Stimulated activated CD4-positive, alpha-beta T cell treated with anti-CD3 and anti-CD28 coated beads, Interleukin-2, amount 100 ng/mL, for 4 hours (primary cell): ENCODE data around the gene GTF2IRD2.
A peak's percentile ranks its signal among the peaks of the same experiment; 100 is the strongest.
"Not testable (repeated sequence)": the region's sequence is repeated elsewhere in the genome, so short reads cannot be mapped to it uniquely, and the experiment has no call there.

Experiments used
- DNase-seq: peaks from one replicate; pipeline ENCODE4 v3.0.0-alpha.2; 2020; ENCODE audit warnings: low read depth

GTF2IRD2 gene

GRCh38 chr7:74788369-74789150 is 62.8 kb downstream of the GTF2IRD2 start:
- peak; percentile 93 for DNase-seq

- DNase-seq: not testable (repeated sequence)
These were observed 67.8 kb downstream of the GTF2IRD2 start for GRCh38 chr7:74783595-74783994.

DNA sequence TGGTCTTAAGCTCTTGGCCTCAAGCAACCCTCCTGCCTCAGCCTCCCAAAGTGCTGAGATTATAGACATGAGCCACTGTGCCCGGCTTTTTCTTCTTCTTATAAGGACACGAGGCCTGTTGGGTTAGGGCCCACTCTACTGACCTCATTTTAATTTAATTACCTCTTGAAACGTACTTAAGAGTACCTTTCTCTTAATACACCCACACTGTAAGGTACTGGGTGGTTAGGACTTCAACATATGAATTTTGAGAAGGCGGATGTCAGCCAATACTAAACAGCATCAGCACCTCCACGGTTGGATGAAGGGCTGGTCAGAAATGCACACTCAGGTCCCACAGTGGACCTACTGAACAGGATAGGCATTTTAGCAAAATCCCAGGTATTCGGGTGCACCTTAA is 69.7 kb downstream of the GTF2IRD2 start:
- DNase-seq: not testable (repeated sequence)

GRCh38 chr7:74779053-74779452 is 72.4 kb downstream of the GTF2IRD2 start:
- not testable (repeated sequence) for DNase-seq

DNA sequence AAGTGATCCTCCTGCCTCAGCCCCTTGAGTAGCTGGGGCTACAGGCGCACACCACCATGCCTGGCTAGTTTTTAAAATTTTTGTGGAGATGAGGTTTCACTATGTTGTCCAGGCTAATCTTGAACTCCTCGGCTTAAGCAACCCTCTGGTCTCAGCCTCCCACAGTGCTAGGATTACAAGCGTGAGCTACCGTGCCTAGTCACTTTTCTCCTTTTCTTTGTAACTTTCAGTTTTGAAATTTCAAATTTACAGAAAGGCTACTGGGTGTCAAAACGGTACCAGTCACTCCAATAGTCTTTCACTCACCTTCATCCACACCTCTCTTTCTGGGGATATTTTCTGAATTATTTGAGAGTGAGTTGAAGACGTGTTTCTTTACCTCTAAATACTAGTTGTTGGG is 76.3 kb downstream of the GTF2IRD2 start:
- not testable (repeated sequence) for DNase-seq

DNA sequence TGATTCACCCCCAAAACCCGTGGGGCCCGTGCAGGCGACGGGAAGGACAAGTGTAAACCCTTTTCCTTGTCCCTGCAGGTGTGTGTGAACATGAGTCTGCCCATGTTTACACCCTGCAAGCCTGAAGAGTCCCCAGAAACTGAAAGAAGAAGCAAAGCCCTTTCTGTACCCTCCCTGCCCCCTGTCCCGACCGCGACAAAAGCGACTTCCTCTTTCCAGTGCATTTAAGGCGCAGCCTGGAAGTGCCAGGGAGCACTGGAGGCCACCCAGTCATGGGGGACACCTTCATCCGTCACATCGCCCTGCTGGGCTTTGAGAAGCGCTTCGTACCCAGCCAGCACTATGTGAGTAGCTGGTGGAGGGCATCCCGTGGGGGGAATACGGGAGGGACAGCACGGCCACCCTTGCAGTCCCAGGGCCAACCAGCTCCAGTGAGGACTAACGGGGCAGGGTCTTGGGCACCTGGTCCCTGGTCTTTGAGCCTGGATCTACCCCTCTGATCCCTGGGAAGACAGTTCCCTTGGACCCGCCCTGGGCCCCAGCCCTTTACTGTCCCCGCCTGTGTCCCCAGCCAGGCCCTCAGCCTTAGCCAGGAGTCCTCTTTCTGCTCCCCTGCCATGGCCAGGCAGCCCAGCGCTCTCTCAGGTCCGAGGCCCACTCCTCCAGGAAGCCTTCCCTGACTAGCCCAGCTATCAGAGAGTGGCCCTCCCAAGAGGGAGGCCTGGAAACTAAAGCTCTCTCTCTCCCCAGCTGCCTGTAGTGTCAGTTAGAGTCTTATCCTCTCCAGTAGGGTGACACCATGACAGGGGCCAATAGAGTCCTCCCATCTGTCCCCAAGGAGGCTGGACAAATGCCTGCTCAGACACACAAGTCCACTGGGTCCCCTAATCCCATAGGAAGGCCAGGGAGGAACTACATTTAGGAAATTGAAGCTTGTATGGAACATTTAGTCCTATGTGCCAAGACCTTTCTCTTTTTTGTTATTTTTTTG is 77.3 kb downstream of the GTF2IRD2 start, which contains the start of gene NCF1:
NCF1 (plus strand) TSS at position 252 of the 991 bp plus-strand sequence; CDS start at position 273, 21 bp downstream.
- DNase-seq: not testable (repeated sequence)

GRCh38 chr7:74772093-74772492 is 79.3 kb downstream of the GTF2IRD2 start:
- not testable (repeated sequence) for DNase-seq

- DNase-seq: not testable (repeated sequence)
These were observed 81.3 kb downstream of the GTF2IRD2 start for GRCh38 chr7:74770062-74770461.

DNA sequence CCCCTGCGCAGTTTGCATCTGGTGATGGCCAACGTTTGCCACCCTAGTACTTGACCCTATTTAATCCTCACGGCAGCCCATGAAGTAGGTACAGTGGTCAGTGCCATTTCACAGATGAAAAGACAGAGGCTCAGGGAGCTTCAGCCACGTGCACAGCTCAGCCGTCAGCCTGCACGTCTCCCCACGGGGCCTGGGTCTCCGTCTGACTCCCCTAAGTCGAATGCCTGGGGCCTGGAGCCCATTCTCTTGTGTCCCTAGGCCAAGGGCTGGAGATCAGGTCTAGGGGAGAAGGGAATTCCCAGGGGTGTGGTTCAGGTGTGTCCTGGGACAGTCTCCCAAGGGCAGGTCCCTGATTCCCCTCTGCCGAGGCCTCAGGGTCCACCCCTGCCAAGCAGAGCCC is 84.4 kb downstream of the GTF2IRD2 start:
- not testable (repeated sequence) for DNase-seq

DNA sequence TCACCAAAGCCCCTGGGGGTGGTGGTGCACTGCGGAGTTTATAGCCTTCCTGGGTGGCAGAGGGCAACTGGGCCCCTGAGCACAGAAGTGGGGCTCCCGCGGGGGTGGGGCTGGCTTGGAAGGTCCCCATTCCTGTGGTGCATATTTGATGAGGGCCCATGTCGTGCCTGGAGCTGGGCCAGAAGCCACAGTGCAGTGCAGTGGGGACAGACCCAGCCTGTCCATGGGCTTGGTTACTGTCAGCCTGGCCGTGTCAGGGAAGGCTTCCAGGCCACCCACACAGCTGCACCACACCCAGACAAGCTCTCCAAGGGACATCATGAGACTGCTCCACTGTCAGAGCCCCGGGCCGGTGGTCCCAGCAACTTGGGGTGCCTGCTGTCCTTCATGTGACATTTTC is 84.9 kb downstream of the GTF2IRD2 start:
- DNase-seq: not testable (repeated sequence)

DNA sequence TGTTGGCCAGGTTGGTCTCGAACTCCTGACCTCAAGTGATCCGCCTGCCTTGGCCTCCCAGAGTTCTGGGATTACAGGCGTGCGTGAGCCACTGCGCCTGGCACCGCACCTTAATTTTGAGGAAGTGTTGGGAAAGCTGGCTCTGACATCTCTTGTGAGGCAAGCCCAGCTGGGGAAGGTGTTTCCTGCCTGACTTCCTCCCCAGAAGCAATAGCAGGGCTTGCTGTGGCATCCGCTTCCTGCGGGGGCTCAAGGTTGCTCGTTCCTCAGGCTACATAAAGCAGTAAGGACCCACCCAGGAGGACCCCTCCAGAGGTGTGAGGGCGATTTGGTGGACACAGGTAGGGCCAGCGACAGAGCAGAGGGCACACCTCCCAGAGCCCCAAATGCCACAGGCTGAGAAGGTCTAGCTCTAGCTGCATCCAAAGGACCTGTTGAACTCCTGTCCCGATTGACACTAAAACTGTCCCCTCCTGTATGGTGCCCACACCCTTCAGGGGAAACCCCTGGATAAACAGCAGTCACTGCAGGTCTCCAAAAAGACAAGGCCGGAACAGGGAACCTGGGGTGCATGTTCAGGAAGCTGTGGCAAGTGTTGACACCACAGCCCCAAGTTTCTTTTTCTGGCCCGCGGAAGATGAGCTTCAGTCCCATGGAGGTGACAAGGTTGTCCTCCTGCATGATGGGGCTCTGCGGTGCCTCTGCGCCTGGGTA is 86.0 kb downstream of the GTF2IRD2 start:
- not testable (repeated sequence) for DNase-seq

DNA sequence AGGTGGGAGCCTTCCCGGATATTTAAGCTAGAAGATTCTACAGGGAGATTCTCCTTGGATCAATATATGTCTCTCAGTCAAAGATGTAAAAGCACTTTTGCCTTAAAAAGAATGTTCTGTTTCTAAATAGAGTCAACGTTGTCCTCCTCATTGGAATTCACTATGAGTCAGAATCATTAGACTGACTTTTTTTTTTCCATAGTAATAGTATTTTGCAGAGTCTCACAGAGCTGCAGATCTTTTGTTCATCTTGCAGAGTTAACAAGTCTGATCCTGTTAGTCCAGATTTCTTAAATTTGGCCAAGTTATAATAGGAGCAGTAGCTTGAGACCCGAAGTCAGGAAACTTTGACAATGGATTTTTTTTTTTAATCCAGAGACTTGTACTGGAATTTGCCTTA is 92.4 kb downstream of the GTF2IRD2 start:
- DNase-seq: not testable (repeated sequence)

- not testable (repeated sequence) for DNase-seq
These were observed 93.1 kb downstream of the GTF2IRD2 start for GRCh38 chr7:74758268-74758667.

DNA sequence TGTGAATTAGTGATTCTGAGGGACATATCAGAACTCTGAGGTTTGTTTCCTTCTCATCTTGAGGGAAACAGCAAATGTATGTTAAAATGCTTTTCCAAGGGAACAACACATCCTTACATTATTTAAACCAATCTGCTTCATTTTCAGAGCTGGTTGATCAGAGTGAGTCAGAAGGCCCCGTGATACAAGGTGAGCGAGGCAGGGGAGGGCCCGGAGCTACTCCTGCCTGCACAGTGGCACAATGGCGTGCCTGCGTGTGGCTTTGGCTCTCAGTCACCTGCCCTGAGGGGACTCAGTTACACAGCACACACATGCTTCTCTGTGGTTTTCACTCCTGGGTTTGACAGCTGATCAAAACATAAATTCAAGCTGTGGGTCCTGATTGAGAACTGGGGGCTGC is 94.7 kb downstream of the GTF2IRD2 start:
- not testable (repeated sequence) for DNase-seq

DNA sequence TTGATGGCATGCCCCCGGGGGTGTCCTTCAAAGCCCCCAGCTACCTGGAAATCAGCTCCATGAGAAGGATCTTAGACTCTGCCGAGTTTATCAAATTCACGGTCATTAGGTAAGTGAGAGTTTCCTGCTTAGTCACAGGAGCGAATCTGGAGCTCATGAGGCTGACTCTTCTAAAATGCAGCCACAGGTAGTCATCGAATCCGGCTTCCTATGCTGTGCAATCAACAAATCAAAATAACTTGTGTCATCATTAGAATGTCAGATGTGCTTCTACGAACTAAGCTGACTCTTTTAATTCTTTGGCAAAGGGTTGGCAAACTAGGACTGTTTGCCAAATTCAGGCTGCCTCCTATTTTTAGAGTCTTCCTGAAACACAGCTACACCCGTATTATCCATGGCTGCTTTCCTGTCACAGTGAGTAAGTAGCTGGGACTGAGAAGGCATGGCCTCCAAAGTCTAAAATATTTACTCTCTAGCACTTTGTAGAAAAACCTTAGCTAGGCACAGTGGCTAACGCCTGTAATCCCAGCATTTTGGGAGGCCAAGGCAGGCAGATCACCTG is 97.4 kb downstream of the GTF2IRD2 start:
- DNase-seq: not testable (repeated sequence)
